ENCODE results near the gene CTTNBP2. TPM values are rescaled to one million over a fixed set of nuclear protein-coding genes. Genes with fewer than 3 reads are reported as not detected.

Gene CTTNBP2, protein sequence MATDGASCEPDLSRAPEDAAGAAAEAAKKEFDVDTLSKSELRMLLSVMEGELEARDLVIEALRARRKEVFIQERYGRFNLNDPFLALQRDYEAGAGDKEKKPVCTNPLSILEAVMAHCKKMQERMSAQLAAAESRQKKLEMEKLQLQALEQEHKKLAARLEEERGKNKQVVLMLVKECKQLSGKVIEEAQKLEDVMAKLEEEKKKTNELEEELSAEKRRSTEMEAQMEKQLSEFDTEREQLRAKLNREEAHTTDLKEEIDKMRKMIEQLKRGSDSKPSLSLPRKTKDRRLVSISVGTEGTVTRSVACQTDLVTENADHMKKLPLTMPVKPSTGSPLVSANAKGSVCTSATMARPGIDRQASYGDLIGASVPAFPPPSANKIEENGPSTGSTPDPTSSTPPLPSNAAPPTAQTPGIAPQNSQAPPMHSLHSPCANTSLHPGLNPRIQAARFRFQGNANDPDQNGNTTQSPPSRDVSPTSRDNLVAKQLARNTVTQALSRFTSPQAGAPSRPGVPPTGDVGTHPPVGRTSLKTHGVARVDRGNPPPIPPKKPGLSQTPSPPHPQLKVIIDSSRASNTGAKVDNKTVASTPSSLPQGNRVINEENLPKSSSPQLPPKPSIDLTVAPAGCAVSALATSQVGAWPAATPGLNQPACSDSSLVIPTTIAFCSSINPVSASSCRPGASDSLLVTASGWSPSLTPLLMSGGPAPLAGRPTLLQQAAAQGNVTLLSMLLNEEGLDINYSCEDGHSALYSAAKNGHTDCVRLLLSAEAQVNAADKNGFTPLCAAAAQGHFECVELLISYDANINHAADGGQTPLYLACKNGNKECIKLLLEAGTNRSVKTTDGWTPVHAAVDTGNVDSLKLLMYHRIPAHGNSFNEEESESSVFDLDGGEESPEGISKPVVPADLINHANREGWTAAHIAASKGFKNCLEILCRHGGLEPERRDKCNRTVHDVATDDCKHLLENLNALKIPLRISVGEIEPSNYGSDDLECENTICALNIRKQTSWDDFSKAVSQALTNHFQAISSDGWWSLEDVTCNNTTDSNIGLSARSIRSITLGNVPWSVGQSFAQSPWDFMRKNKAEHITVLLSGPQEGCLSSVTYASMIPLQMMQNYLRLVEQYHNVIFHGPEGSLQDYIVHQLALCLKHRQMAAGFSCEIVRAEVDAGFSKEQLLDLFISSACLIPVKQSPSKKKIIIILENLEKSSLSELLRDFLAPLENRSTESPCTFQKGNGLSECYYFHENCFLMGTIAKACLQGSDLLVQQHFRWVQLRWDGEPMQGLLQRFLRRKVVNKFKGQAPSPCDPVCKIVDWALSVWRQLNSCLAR (N-terminal part only)
- total RNA-seq: 0.32 and 0.61 TPM in 2 replicates

DNA sequence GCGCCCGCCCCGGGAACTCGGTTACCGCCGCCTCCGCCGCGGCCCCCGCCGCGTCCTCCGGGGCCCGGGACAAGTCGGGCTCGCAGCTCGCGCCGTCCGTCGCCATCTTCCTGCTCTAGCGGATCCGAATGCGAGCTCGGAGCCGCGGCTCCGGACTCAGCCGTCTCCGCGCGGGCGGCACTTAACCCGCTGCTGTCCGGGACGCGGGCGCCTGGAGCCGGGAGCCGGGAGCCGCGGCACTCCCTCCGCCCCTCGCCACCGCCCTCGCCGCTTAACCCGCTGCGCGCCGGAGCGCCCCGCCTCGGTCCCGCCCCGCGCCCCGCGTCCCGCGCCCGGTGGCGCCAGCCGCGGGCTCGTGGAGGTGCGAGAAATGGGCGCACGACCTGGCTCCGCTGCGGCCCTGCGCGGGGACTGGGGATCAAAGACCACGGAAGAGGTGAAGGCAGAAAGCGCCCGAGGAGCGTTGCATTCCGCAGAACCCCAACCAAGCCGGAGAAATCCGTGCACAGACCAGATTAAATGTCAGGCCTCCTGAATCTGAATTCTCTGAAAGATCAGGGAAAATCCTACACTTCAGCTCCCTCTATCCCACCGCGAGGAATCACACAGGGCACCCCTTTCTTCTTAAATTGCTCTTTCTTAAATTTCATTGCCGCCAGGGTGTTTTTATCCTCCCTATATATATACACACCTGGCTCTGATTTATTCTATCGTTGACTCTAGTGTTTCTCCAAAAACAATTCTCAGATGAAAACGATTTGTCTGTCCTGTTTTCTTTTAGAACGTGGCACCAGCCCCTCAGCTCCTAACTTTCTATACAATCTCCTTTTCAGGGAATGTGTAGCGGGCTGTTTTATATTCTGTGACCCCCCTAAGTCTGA lies at the start of gene CTTNBP2:
Gene CTTNBP2 (minus strand): TSS at position 132 of the 881 bp plus-strand sequence. CDS start 26 bp downstream, at position 106.

